TTC549 (cell line): Measurements from ENCODE around the gene CLDN1.
"Not testable (repeated sequence)": the region's sequence is repeated elsewhere in the genome, so short reads cannot be mapped to it uniquely, and the experiment has no call there.

Experiments
- FAIRE-seq: peaks from 2 replicates; lab custom pipeline; 2012; peaks lifted over from hg19 to GRCh38; lab: Jason Lieb, UNC

The CLDN1 gene

GRCh38 chr3:190291994-190292584 is 30.2 kb downstream of the CLDN1 start:
- FAIRE-seq: no peak

GRCh38 chr3:190289989-190290388 is 32.3 kb downstream of the CLDN1 start:
- no peak for FAIRE-seq

- no peak for FAIRE-seq
Measured at GRCh38 chr3:190288836-190289235, 33.4 kb downstream of the CLDN1 start.

GRCh38 chr3:190286014-190286413 is 36.2 kb downstream of the CLDN1 start:
- no peak for FAIRE-seq

GRCh38 chr3:190281308-190282051 is 40.8 kb downstream of the CLDN1 start:
- FAIRE-seq: no peak

GRCh38 chr3:190279690-190280089 is 42.6 kb downstream of the CLDN1 start:
- FAIRE-seq: no peak

- no peak for FAIRE-seq
Measured at GRCh38 chr3:190272747-190273146, 49.5 kb downstream of the CLDN1 start.

- no peak for FAIRE-seq
Measured at GRCh38 chr3:190269101-190269500, 53.1 kb downstream of the CLDN1 start.

GRCh38 chr3:190267464-190267863 is 54.8 kb downstream of the CLDN1 start:
- not testable (repeated sequence) for FAIRE-seq

GRCh38 chr3:190266913-190267290 is 55.3 kb downstream of the CLDN1 start:
- FAIRE-seq: no peak

GRCh38 chr3:190266265-190266912 is 55.9 kb downstream of the CLDN1 start:
- no peak for FAIRE-seq

- FAIRE-seq: no peak
Measured at GRCh38 chr3:190265796-190266195, 56.5 kb downstream of the CLDN1 start.

- FAIRE-seq: no peak
Measured at GRCh38 chr3:190265126-190265525, 57.1 kb downstream of the CLDN1 start.

GRCh38 chr3:190261740-190262139 is 60.5 kb downstream of the CLDN1 start:
- FAIRE-seq: no peak

GRCh38 chr3:190261015-190261414 is 61.2 kb downstream of the CLDN1 start:
- FAIRE-seq: no peak

GRCh38 chr3:190260301-190260700 is 61.9 kb downstream of the CLDN1 start:
- no peak for FAIRE-seq

- FAIRE-seq: no peak
Measured at GRCh38 chr3:190258634-190259033, 63.6 kb downstream of the CLDN1 start.
